HG02588 (cell line): ENCODE data around the gene EMID1.
A peak's percentile ranks its signal among the peaks of the same experiment; 100 is the strongest.

Experiments
- ATAC-seq: cut with Tn5 transposase; IDR thresholded peaks from one replicate; pipeline ENCODE4 v1.9.1; 2021; ENCODE audit warnings: mild to moderate bottlenecking, moderate library complexity; ENCODE audit not compliant: unreplicated experiment

EMID1 gene

DNA sequence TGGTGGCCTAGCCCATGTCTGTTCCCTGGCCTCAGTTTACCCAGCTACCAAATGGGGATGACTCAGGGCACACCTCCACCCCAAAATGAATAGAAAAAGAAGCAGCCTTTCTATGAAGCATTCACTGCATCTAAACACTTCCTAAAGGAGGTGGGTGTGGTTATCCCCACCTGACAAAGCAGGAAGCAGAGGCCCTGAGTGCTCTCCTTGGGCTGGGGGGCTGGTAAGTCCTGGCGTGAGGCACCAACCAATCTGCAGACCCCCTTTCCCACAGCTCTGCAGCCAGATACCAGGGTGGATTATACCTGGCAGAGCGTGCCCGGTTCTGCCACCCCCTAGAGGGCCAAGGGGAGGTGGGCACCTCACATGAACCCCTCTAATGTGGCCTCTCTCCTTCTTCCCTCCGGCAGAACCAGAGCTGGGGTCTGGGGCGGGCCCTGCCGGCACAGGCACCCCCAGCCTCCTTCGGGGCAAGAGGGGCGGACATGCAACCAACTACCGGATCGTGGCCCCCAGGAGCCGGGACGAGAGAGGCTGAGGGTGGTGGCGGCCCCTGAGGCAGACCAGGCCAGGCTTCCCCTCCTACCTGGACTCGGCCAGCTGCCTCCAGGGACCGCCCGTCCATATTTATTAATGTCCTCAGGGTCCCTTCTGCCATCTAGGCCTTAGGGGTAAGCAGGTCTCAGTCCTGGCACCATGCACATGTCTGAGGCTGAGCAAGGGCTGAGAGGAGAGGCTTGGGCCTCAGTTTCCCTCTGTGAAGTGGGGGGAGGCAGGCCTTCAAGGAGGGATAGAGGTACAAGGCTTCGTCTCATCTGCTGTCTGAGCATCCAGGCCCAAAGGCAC, 52.9 kb downstream of the EMID1 start:
- ATAC-seq: no peak

DNA sequence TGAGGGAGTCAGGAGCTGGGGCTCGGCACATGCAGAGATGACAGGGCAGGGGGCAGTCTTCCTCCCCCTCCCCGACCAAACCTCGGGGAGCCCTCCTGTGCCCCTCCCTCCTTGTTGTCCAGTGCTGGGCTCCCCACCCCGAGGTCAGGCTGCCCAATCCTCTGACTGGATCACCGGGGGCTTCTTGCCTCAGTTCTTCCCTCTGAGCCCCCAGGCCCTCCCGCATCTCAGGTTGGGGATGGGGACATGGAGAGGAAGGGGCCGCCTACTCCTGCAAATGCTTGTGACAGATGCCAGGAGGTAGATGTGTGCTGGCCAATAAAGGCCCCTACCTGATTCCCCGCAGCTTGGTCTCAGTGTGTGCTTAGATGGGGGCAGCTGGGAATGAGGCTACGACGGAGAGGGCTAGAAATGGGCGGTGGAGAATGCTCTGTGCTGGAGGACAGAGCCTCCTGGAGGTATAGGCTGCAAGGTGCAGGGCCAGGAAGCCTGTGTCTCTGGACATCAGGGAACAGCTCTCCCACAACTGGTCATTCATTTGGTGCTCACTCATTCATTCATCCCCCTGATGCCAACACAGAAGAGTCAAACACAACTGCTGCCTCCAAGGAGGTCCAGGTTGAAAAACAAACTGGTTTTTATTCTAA, 53.7 kb downstream of the EMID1 start:
- ATAC-seq: no peak

DNA sequence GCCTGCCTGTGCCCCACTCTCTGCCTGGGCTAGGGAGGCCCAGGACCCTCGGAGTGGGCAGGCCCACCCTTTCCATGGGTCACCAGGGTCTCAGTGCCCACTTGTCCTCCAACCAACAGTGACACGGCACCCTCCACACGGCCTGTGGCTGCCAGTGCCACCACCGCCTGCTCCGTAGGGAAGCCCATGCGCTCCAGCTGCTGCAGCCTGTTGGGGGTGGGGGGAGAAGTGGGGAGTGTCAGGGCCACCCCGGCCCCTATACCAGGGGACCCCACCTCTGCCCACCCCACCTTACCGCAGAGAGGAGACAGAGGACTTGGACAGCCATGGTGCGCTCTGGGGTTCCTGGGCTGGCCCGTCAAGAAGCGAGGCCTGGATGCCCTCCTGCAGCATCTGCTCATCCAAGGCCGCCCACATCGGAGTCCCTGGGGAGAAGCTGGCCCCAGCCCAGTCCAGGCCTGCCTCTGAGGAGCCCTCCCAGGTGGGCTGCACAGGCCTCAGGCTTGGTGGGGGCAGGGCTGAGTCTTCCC, 54.4 kb downstream of the EMID1 start:
- ATAC-seq: no peak

DNA sequence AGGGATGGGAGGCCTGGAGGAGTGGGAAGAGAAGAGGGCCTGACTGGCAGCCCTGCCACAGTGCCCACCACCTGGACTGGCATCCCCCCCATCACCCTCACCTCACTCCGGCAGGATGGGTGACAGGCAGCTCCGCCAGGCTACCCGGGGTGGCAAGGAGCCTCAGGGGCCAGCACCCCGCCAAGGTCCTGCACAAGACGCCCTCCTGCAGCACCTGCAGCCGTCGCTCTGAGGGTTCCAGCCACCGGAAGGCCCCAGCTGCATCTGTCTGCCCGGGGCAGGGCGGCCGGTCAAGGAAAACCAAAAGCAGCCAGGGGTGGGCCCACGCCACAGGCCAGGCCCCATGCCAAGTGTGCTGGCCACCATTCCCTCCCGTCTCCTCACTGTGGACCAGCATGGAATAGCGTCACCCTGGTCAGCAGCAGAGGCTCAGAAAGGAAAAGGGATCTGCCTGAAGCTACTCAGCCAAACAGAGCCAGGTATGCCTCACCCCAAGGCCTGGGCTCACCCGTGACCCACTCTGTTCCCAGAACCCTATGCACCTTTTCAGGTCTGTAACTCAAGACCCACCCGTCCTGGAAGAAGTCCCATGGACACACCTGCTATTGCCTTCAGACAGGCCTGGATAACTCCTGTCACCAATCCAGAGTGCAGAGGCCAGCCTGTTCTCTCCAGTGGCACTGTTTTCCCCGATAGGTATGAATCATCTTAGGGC, 55.1 kb downstream of the EMID1 start:
- ATAC-seq: no peak

DNA sequence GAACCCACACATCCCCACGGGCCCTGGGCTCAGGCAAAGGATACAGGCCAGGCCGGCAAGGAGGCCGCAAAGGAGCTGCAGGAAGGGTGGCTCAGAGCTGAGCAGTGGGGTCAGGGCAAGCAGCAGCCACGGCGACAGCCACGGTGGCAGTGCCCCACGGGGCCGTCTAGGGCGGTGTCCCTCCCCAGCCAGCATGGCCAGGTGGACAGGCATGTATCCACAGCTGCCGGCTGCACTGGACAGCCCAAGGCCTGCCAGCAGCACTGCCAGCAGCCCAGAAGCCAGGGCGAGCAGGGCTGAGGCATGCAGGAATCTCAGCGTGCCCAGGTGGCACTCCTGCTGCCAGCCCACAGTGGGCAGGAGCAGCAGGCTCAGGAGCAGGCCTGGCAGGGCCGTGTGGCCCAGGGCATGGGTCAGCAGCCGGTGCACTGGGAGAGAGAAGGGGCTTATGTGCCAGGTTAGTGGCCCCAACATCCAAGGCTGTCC, 58.1 kb downstream of the EMID1 start:
- no peak for ATAC-seq

DNA sequence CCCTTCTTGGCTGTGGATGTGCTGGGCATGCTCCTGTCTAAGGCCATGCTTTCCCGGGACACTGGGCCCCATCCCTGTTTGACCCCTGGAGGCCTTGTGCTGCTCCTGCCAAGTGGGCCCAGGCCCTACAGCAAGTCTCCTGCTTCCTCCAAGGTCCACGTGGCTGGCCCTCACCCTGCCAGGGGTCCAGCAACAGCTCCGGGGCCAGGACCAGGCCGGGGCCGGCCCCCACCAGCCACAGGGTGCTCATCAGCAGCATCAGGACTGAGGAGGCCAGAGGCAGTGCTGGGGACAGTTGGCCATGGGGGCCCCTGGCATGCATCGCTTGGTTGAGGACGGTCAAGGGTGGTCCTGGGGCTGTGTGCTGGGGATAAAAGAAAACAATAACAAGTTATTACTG, 59.6 kb downstream of the EMID1 start:
- ATAC-seq: no peak

DNA sequence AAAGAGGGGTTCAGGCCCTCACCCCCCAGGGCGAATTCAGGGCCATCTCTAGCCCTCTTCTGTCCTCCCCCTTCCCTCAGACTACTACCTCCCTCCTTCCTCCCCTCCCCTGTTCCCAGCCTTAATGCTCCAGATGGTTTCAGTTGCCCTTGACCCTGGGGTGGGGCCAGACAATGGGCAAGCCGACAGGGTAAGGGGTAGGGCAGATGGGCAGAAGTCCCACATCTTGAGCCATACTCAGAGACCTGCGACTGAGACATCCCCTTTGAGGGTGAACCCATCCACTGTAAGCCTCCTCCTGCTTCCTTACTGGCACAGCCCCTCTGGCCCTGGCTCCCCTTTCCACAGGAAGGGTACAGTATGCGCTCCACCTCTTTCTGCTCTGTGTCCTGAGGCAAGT, 60.2 kb downstream of the EMID1 start:
- ATAC-seq: no peak

DNA sequence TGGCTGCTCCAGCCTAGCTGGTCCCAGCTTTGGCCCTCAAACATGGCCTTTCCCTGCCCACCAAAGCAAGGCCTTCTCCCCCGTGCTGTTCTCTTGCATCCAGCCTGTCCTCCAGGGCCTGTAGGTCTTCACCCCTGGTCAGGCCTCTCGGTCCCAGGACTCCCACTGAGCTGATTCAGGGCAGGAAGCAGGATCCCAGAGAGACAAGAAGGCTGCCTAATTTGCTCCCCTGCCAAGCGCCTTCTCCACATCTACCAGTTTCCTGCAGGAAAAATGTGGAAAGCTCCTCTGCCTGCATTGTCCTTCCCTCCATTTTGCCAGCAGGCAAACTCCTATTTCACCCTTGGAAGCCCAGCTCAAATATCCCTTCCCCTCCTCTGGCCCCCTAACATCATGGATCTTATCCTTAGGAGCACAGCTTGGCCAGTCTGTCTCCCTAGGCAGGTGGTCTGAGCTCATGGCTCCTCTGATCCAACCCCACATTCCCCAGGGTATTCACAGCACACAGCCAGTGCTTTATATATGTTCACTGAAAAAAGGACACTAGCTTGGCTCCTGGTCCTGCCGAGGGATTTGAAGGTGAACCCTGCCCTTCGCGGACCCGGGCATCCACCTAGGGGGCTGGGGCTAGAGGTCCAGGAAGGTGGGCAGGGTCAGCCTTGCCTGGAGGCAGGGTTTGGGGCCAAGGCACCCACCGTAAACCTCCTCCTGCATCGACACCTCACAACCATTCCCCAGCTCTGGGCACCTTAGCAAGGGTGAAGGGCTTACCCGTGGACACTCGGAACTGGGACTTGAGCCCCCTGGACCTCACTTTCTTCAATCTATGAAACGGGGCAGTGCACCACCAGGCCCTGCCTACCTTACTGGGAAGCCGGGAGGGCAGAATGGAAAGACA, 61.1 kb downstream of the EMID1 start:
- no peak for ATAC-seq

DNA sequence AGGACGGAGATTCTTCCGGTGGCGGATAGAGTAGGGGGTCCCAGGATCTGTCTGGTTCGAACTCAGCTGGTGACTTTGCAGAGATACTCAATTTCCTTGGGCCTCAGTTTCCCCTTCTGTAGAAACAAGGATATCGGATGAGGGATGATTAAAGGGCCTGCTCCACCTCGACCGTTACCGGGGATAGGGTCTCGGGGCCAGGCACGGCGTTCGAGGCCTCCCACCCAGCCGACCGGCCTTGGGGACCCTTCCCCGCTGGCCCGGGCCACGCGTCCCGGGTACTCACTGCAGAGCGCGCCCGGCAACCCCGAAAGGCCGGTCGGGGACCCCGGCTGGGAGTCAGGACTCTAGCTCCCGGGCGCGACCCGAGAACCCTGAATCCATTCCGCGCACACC, 61.8 kb downstream of the EMID1 start:
- ATAC-seq: no peak

DNA sequence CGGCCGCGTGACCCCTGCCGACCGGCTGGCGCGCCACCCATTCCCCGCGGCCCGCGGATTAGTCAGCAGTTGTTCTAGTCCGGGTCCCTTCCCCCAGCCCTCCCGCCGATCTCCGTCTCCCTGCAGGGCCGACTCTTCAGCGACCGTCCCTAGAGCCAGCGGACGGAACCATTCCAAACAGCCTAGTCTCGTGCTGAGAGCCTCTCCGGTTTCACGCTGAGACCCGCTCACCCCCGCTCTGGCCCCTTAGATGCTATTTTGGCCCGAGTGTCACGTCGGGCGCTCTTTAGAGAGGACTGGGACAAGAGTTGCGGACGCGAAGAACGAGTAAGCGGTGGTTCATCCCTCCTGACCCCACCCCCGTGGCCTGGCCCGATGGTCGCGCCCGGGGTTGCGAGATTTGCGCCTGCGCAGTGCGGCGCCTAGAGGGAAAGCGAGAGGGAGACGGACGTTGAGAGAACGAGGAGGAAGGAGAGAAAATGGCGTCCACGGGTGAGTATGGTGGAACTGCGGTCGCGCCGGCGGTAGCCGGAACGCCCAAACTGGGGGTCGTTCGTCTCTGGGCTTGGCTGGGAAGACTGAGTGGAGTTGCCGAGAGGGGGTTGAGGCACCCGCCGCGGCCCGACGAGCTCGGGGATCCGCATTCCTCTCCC, 62.3 kb downstream of the EMID1 start, which contains the start of the genes EWSR1 and RHBDD3:
EWSR1 (plus strand) TSS at position 411 of the 653 bp plus-strand sequence; CDS start at position 480, 69 bp downstream.
RHBDD3 (minus strand) TSS at position 124 of the 653 bp plus-strand sequence. CDS start 2,355 bp downstream, outside the sequence.
- ATAC-seq: peak; percentile 70

DNA sequence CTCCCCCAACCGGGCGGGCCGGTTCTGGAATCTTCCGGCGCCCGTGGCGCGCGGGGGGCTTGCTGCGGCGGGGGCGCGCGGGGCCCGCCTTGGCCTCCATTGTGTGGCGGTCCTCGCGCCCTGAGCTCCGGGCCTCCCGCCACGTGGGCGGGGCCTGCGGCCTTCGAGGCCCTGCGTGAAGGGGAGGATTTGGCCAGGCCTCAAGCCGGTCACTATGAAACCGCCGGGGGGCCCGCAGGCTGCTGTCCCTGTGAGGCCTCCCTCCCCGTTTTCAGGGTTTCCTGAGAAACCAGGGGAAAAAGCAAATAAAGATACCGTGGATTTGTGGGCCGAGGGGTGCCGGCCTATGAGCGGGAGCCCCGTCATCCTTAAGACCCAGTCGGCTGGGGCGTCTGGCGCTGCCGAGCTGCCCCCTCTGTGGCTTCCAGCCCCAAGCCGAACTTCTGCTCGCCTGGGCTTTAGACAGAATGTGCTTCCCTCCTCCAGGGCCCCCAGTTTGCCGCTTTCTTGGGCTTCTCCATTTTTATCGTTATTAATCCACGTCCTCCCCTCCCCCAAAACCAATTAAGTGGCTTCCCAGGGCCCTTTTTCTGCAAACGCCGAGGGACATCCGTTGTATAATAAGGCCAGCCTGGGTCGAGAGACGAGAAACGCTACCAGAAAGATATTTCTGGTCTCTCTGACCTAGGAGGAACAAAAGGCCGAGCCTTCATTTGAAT, 63.0 kb downstream of the EMID1 start:
- ATAC-seq: peak; percentile 23

DNA sequence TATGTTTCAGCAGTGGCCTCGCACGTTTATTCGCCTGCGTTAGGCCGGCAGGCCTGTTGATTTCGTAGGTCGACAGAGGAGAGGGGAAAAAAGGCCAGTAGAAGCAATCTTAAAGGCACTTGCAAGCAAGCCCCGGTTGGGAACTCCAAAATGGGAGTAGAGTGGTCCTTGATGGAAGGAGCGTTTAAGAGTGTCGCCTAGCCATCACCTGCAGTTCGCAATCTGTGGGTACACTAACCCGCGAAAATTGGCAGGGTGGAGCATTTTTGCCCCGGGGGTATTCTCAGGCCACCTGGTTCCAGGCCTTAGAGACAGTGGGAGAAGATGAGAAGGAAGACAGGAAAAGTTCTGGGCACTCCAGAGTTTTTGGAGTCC, 63.5 kb downstream of the EMID1 start:
- ATAC-seq: no peak

DNA sequence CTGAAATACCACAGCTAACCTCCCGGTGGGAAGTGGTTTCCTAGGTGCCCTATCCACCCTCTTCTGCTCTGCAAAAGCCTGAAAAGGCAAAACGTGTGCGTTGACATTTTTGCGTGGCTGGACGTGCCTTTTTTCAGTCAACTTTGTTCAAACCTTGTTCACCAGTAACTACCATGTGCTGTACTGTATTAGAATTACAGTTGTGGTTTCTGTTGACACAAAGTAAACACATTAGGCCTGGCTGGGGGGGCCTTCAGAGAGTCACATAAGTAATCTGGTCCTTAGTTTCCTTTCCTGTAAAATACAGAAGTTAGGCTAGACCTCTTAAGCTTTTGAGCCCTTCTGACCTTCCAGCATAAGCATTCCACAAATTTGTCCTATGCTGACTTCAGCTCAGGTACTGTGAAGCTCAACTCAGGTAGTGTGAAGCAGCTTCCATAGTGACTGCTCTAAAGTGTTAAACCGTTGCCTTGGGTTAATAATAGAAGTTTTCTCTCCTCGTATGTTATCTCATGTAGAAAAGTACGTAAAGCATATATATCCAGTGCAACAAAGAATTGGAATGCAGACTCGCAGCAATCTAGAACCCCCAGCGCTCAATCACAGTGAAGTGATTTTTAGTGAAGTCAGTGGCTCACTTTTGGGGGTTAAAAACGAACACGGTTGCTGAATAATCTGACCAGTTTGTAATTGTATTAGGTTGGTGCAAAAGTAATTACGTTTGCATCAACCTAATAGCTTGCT, 64.2 kb downstream of the EMID1 start:
- no peak for ATAC-seq

DNA sequence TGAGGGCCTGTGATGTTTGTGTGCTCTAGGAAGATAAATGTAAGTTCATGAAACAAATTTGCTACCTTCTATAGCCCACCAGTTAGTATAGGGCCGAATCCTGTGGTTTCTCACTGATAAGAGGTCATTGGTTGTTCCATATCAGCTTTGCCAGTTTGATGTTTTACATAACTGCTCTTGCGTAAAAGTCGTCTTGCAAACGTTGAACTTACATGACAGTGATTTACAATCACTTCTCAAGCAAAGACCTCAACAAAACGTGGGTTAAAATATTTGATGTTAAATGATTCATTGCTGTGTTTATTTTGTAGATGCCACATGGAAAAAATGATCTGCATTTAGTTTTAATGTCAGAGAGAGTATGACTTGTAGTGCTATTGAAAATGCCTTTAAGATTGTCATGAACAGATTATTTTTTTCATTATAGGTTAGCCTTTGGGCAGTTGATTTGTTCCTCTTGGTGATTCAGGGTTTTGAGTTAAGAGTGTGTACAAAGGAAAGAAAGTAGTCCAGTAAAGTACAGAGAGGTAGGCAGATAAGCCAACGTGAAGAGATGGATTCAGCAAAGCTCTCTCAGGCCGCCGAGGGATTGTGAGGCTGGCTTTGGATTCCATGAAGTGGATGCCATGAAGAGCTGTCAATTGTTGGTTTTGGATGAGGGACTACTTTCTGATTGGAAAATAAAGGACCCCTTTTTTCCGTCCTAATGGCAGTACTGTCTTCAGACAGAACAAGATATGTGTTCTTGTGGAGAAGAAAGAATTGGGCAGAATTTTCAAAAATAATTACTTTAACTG, 65.0 kb downstream of the EMID1 start:
- no peak for ATAC-seq

DNA sequence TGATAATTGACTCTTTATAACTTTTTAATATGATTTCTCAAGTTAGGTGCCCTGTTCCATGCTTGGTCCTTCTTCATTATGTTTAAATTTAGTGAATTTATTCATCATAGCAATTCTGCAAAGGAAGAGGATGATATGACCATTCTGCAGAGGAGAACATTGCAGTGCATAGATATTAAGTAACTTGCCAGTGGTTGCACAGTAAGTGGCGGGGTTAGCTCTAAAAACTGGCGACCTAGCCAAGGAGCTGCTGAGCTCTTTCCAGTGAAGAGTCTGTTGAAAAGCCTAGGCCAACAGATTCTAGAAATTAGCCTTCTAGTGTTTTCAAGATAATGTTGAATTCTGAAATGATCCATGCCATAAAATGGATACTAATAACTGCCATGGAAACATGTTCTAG, 66.9 kb downstream of the EMID1 start:
- ATAC-seq: no peak

DNA sequence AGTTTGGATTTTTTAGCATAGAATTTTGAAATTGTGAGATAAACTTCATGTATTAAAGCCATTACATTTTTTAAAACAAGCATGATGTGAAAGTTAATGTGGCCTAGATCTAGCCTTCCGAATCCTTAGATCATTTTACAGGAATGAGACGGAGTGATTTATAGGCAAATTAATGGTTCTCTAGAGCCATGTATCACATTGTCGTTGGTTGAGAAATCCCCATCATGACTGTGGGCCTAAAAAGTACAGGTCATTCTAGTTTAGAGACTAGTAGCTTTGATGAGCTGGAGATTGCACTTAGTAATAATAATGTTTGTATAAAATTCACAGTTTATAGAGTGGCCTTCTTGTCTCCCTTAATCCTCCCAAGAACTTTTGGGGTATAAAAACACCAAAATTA, 69.5 kb downstream of the EMID1 start:
- no peak for ATAC-seq

DNA sequence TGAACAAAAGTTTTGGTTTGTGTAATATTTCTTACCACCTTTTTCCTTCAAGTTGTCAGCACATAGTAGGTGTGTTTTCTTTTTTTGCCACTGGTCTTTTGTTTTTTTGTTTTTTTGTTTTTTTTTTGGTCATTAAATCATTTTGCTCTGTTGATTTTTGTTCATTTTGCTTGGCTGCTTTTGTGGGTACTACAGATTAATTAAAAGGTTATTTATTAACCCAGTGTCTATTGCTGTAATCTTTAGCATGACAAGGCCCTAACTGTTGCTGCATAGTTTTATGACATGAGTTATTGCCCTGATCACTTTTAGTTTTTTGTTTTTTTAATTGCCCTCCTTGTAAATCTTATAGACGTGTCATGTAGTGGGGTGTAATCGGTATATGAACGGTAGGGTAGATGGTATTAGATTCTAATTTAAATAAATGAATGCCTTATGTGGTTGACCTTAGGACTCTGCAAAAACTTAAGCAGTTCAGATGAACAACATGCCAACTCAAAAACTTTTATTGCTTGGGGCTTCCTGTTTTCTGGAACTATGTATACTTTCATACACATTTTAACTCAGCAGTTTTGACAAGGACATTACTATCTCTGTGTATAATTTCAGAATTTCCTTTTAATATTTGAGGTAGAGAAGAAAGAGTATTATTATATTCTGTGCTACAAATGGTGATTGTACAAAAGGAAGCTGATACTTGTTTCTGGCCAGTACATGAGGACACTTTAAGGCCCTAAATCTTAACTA, 70.3 kb downstream of the EMID1 start:
- no peak for ATAC-seq
